GM18505 (cell line): Measurements from ENCODE around the gene TCHP.

Experiments
- ATAC-seq: cut with Tn5 transposase; IDR thresholded peaks from one replicate; pipeline ENCODE4 v1.9.1; 2021; ENCODE audit not compliant: unreplicated experiment
- POLR2A ChIP-seq: IDR thresholded peaks from 4 replicates; pipeline ENCODE4 v1.6.1; 2011; ENCODE audit warnings: borderline replicate concordance; ENCODE audit not compliant: insufficient read depth, insufficient read length; ENCODE audit errors: extremely low read depth

TCHP gene

DNA sequence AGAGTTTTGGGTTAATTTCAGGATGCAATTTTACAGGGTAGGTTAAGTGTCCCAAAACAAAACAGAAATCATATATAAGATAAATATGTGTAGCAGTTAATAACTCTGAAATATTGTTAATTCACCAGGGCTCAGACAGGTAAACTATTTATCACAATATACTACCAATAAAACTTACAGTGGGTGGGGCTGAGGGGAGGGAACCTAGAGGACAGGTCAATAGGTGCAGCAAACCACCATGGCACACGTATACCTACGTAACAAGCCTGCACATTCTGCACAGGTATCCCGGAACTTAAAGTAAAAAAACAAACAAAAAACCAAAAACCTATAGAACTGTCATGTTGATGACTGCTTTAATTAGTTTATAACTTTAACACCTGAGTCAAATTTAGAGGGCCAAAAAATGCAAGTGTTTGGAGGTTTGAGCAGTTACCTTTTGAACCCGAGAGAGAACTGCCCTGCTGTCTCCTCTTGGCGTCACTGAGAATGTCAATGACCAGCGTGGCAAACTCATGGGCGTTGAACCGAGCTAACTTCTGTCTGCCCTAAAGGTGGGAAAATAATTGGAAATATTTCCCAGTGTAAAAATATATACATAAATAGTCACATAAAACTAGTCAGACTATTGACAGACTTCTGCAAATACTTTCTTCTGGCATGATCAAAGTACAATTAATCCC lies 59.5 kb downstream of the TCHP start:
- no peak for TF ChIP-seq POLR2A
- no peak for ATAC-seq

DNA sequence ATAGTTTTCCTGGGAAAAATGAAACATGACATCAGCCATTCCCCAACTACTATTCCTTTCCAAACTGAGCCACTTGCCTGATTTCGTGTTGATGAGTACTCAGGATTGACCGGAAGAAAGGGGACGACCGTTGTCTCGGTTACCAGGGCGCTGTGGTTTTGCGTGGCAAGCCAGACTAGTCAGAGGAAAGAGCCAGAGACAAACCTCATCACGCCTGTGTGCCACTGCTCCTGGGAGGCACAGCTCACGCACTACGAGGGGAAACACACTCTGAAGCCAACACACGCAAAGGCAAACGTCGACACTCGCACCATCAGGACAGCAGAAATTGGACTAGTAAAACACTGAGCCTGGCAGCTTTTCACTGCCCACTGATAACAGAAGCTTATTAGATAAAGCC lies 61.1 kb downstream of the TCHP start:
- no peak for TF ChIP-seq POLR2A
- no peak for ATAC-seq

DNA sequence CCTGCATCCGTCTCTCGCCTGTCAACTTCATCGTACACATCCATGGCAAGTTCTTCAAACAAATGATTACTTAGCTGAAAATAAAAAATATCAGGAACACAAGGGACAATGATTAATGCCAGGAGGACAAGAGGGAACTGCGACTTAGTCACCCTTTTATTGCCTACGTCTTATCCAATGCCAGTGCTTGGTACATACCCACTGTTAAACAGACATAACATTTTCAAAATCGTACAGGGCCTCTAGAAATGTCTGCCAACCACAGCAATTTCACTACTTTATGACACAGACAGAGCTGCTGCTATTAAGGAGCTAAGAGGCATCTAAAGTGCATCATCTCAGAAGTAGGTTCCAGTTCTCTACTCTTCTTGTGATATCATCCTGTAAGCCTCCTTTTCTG lies 61.5 kb downstream of the TCHP start:
- no peak for ATAC-seq
- TF ChIP-seq POLR2A = no peak

DNA sequence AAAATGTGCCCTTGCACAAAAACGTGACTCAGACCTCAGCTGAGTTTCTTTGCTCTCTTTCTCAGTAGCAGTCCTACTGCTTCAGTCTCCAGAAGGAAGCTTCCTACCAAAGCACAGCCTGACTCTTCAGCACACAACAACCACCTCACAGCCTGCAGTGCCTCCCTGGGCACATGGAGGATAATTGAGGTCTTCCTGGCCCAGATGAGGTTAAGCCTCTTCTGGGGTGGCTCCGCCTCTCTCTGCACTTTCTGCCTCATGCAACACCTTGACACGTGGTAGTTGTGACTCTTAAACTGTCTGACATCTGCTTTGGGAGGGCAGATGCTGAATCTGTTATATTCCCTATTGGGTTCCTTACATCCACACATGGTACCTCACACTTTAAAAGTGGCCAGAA lies 62.3 kb downstream of the TCHP start:
- no peak for TF ChIP-seq POLR2A
- ATAC-seq = no peak

DNA sequence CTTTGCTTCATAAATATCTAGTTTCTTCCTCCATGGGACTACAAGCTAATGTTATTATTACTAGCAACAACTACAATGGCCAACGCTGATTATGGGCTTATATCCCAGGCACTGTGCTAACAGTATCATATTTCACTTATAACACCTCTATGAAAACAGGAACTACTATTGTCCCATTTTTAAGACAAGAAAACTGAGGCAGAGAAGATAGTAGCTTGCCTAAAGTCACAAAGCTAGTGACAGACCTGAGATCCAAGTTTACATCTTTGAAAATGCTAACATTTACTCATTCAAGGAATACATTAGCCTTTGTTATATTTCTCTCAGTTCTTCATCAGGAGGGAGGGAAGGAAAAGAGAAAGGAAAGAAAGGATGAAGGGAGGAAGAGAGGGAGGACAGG lies 63.3 kb downstream of the TCHP start:
- no peak for ATAC-seq
- TF ChIP-seq POLR2A = no peak

DNA sequence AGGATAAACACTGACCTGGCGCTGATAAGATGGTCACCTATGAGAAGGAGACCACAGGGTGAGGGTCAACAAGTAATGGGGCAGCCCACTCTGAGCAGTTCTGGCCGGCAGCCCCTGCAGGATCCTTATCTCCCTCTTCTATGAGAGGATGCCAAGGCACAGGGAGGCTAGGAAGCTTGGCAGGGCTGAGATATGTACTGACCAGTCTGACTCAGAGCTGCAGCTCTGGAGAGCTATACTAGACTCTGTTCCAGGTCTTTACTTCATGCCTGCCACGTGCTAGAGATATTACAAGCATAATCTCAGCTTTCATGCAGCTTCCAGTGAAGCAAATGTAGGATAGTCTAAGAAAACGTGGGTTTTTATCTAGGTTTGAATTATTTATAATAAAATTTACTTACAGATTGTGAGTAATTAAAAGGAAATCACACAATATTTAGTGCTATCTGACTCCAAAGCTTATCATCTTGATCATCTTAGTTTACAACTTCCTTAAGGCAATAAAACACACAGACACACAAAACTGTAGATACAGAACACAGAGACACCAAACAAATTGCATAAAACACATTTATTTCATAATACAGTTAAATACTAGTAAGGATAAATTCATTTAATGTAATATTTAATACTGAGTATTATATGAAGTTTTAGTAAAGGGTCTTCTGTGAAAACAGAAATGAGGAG lies 63.8 kb downstream of the TCHP start:
- TF ChIP-seq POLR2A = no peak
- no peak for ATAC-seq

DNA sequence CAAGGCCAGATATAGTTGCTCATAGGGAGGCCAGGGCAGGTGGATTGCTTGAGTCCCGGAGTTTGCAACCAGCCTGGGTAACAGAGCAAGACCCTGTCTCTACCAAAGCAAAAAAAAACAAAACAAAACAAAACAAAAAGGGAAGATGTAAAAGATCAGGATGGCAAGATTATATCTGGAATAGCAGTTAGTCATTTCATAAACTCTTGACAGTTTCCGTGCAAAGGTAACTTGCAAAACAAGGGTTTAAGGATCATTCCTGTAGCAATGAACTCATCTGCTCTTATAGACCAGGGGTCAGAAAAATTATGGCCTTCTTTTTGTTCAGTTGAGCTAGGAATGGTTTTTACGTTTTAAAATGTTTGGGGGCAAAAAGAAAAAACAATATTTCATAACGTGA lies 66.5 kb downstream of the TCHP start:
- TF ChIP-seq POLR2A = no peak
- ATAC-seq = no peak

DNA sequence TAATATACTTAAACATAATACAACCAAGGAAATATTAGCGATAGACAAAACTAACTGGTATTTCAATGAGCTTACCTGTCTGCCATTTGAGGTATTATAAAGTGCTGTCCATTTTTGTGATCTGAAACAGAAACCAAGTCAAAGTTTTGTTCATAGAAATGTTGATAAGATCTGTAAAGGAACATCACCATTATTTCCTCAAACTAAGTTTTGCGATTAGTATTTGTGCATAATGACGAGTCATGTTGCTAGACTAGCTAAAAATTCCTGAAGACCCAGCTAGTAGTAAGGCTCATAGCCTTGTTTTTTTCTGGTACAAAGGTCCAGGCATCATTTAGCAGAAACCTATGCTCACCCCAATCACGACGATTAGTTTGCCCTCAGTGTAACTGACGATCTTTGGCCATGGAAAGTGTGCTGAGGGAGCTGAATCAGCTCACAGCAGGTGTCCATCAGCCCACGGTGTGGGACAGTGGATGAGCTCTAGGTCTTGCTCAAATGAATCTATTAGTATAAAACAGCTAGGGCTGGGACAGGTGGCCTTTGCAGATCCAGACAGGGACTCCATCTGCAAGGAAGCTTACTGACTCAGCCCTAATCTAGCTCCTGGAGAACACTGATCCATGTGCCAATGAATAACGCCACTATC lies 67.4 kb downstream of the TCHP start:
- TF ChIP-seq POLR2A = no peak
- ATAC-seq = no peak
